GM19238 (cell line): ENCODE measurements around the gene CDK5RAP1.

ENCODE experiments used
- DNase-seq: peaks from one replicate; pipeline ENCODE4 v3.0.0; 2011; ENCODE audit warnings: low spot score; ENCODE audit not compliant: insufficient read length

The CDK5RAP1 gene

GRCh38 chr20:33337119-33337518 lies 64.2 kb downstream of the CDK5RAP1 start:
- DNase-seq, result no peak

GRCh38 chr20:33336375-33336774 lies 64.9 kb downstream of the CDK5RAP1 start:
- DNase-seq, result no peak

- no peak for DNase-seq
These were observed 67.2 kb downstream of the CDK5RAP1 start for GRCh38 chr20:33334111-33334510.

- DNase-seq, result no peak
These were observed 67.7 kb downstream of the CDK5RAP1 start for GRCh38 chr20:33333616-33334015.

- no peak for DNase-seq
These were observed 68.3 kb downstream of the CDK5RAP1 start for GRCh38 chr20:33332905-33333456.

GRCh38 chr20:33328157-33329137 lies 72.9 kb downstream of the CDK5RAP1 start:
- DNase-seq, result no peak

- no peak for DNase-seq
These were observed 76.0 kb downstream of the CDK5RAP1 start for GRCh38 chr20:33325350-33325749.

GRCh38 chr20:33323236-33323635 lies 78.1 kb downstream of the CDK5RAP1 start:
- DNase-seq, result no peak

GRCh38 chr20:33322456-33322855 lies 78.9 kb downstream of the CDK5RAP1 start:
- DNase-seq, result no peak

GRCh38 chr20:33320006-33320405 lies 81.3 kb downstream of the CDK5RAP1 start:
- no peak for DNase-seq

- no peak for DNase-seq
These were observed 83.3 kb downstream of the CDK5RAP1 start for GRCh38 chr20:33318096-33318429.

GRCh38 chr20:33317424-33318095 lies 83.8 kb downstream of the CDK5RAP1 start:
- DNase-seq, result no peak

- no peak for DNase-seq
These were observed 84.4 kb downstream of the CDK5RAP1 start for GRCh38 chr20:33316958-33317357.

- no peak for DNase-seq
These were observed 85.0 kb downstream of the CDK5RAP1 start for GRCh38 chr20:33316343-33316742.

GRCh38 chr20:33313686-33314314 lies 87.5 kb downstream of the CDK5RAP1 start:
- DNase-seq, result no peak

- no peak for DNase-seq
These were observed 88.7 kb downstream of the CDK5RAP1 start for GRCh38 chr20:33312583-33312982.

- no peak for DNase-seq
These were observed 89.3 kb downstream of the CDK5RAP1 start for GRCh38 chr20:33311996-33312395.

- DNase-seq, result no peak
These were observed 90.3 kb downstream of the CDK5RAP1 start for GRCh38 chr20:33311011-33311410.

GRCh38 chr20:33310327-33310899 lies 90.9 kb downstream of the CDK5RAP1 start:
- no peak for DNase-seq

- no peak for DNase-seq
These were observed 91.7 kb downstream of the CDK5RAP1 start for GRCh38 chr20:33309631-33310030.
